SK-N-SH (cell line): Measurements from ENCODE around the gene FMNL2. TPM values are rescaled to one million over a fixed set of nuclear protein-coding genes. Genes with fewer than 3 reads are reported as not detected.

Source experiments
- CTCF ChIA-PET: fragments of 300-600, 350-600 bp; formaldehyde crosslinking; extraction: SDS; loops from one replicate; lab custom pipeline; 2021; lab: Yijun Ruan, JAX
- POLR2A ChIA-PET: fragments of 350-600 bp; sonication (Branson Sonifier 250); formaldehyde crosslinking; extraction: SDS; loops from one replicate; lab custom pipeline; 2020; ENCODE audit warnings: antibody characterized with exemption, inconsistent platforms; lab: Yijun Ruan, JAX
- DNase-seq: peaks from one replicate; pipeline ENCODE4 v3.0.0; 2012
- H2AFZ ChIP-seq: fragments of 200-600 bp; sonication (generic); 2 replicates; pipeline ENCODE4 v1.8.1; 2016; ENCODE audit warnings: antibody characterized with exemption, mild to moderate bottlenecking, low read depth
- H3F3A ChIP-seq: fragments of 200-600 bp; sonication (generic); replicated peaks from 2 replicates; pipeline ENCODE3; 2016; ENCODE audit warnings: antibody characterized with exemption, mild to moderate bottlenecking; ENCODE audit not compliant: insufficient read depth
- H3K27ac ChIP-seq, 2 experiments: fragments of 200-500 bp in 1 of 2; fragments of 200-600 bp in 1 of 2; sonication (Bioruptor generic) in 1 of 2; sonication (generic), shearing (Covaris generic) in 1 of 2; 2 replicates each; pipeline versions ENCODE4 v1.5.1 to v1.6.1; 2014 to 2016; ENCODE audit warnings: low read depth in 2 of 2, inconsistent platforms in 1 of 2, low read length in 1 of 2, mild to moderate bottlenecking in 1 of 2, mixed read lengths in 1 of 2
- H3K27me3 ChIP-seq: fragments of 200-600 bp; sonication (generic), shearing (Covaris generic); 2 replicates; pipeline ENCODE4 v1.6.1; 2016; ENCODE audit warnings: mixed run types; ENCODE audit not compliant: insufficient read depth
- H3K36me3 ChIP-seq, 2 experiments: fragments of 200-500 bp in 1 of 2; fragments of 200-600 bp in 1 of 2; sonication (Bioruptor generic) in 1 of 2; sonication (generic) in 1 of 2; replicated peaks in 1 of 2; 2 replicates each; pipeline versions ENCODE3 to v1.5.1; 2014 to 2016; ENCODE audit warnings: low read length in 1 of 2, mild to moderate bottlenecking in 1 of 2; ENCODE audit not compliant: insufficient read depth in 2 of 2, control insufficient read depth in 1 of 2
- H3K4me1 ChIP-seq, 2 experiments: fragments of 200-500 bp in 1 of 2; fragments of 200-600 bp in 1 of 2; sonication (Bioruptor generic) in 1 of 2; sonication (generic), shearing (Covaris generic) in 1 of 2; 2 replicates each; pipeline versions ENCODE4 v1.5.1 to v1.6.1; 2014 to 2016; ENCODE audit warnings: low read depth in 1 of 2, low read length in 1 of 2, mixed run types in 1 of 2; ENCODE audit not compliant: insufficient read depth in 2 of 2, control insufficient read depth in 1 of 2
- H3K4me2 ChIP-seq: fragments of 200-600 bp; sonication (generic), shearing (Covaris generic); 2 replicates; pipeline ENCODE4 v1.6.1; 2017; ENCODE audit warnings: mixed run types
- H3K4me3 ChIP-seq, 2 experiments: fragments of 200-500 bp in 1 of 2; fragments of 200-600 bp in 1 of 2; sonication (Bioruptor generic) in 1 of 2; sonication (generic), shearing (Covaris generic) in 1 of 2; 2 replicates each; pipeline versions ENCODE4 v1.5.1 to v1.8.1; 2014 to 2016; ENCODE audit warnings: low read depth in 2 of 2, inconsistent platforms in 1 of 2, low read length in 1 of 2, mild to moderate bottlenecking in 1 of 2, mixed read lengths in 1 of 2, moderate library complexity in 1 of 2
- H3K79me2 ChIP-seq: fragments of 200-600 bp; sonication (generic); 2 replicates; pipeline ENCODE4 v1.8.1; 2017; ENCODE audit warnings: mild to moderate bottlenecking; ENCODE audit not compliant: insufficient read depth
- H3K9ac ChIP-seq: fragments of 200-600 bp; sonication (generic); 2 replicates; pipeline ENCODE4 v1.6.1; 2017; ENCODE audit warnings: mixed run types
- H3K9me2 ChIP-seq: fragments of 200-600 bp; sonication (generic); 2 replicates; pipeline ENCODE4 v1.6.1; 2017; ENCODE audit warnings: mixed run types
- H3K9me3 ChIP-seq: fragments of 200-600 bp; sonication (generic); 2 replicates; pipeline ENCODE4 v1.6.1; 2017; ENCODE audit warnings: mixed run types, mild to moderate bottlenecking, moderate library complexity
- H4K20me1 ChIP-seq: fragments of 200-600 bp; sonication (generic); 2 replicates; pipeline ENCODE4 v1.6.1; 2017; ENCODE audit warnings: mild to moderate bottlenecking, mixed run types; ENCODE audit not compliant: insufficient read depth
- CHD2 ChIP-seq: fragments of 150-350 bp; IDR thresholded peaks from 2 replicates; pipeline ENCODE4 v1.6.1; 2018; ENCODE audit warnings: low read length; ENCODE audit not compliant: partially characterized antibody
- CTCF ChIP-seq: fragments of 200-600 bp; sonication (generic); IDR thresholded peaks from 2 replicates; pipeline ENCODE4 v1.6.1; 2017; ENCODE audit warnings: antibody characterized with exemption, mild to moderate bottlenecking, moderate library complexity
- ELF1 ChIP-seq: IDR thresholded peaks from 2 replicates; pipeline ENCODE4 v1.4.0; 2012
- EP300 ChIP-seq, 2 experiments: IDR thresholded peaks; 2 replicates each; pipeline versions ENCODE4 v1.4.0 to v1.6.1; 2012; ENCODE audit warnings: borderline replicate concordance in 1 of 2, low read depth in 1 of 2, low read length in 1 of 2
- FOXJ3 ChIP-seq: sonication (generic); formaldehyde crosslinking; IDR thresholded peaks from 2 replicates; pipeline ENCODE4 v1.5.1; 2020; ENCODE audit warnings: mild to moderate bottlenecking, missing genetic modification reagents
- FOXM1 ChIP-seq: IDR thresholded peaks from 2 replicates; pipeline ENCODE4 v1.4.0; 2012; ENCODE audit warnings: low read depth, mild to moderate bottlenecking
- GATA2 ChIP-seq: sonication (generic); formaldehyde crosslinking; IDR thresholded peaks from 2 replicates; pipeline ENCODE4 v1.5.0; 2020; ENCODE audit warnings: mild to moderate bottlenecking, missing genetic modification reagents
- JUND ChIP-seq: IDR thresholded peaks from 2 replicates; pipeline ENCODE4 v1.4.0; 2012
- MXI1 ChIP-seq: IDR thresholded peaks from 2 replicates; pipeline ENCODE4 v1.6.1; 2012; ENCODE audit warnings: mild to moderate bottlenecking, low read depth, low read length, improper control_type of control experiment
- RCOR1 ChIP-seq: fragments of 150-350 bp; IDR thresholded peaks from 2 replicates; pipeline ENCODE4 v1.6.1; 2017; ENCODE audit warnings: antibody characterized with exemption, low read length
- REST ChIP-seq: IDR thresholded peaks from 2 replicates; pipeline ENCODE4 v1.6.1; 2012; ENCODE audit warnings: mild to moderate bottlenecking, low read depth, low read length, moderate library complexity
- TAF1 ChIP-seq: IDR thresholded peaks from 2 replicates; pipeline ENCODE4 v1.6.1; 2012; ENCODE audit warnings: low read depth, mild to moderate bottlenecking, low read length, moderate library complexity, borderline replicate concordance
- TCF12 ChIP-seq: IDR thresholded peaks from 2 replicates; pipeline ENCODE4 v1.4.0; 2012
- TEAD4 ChIP-seq: IDR thresholded peaks from 2 replicates; pipeline ENCODE4 v1.4.0; 2012; ENCODE audit warnings: mild to moderate bottlenecking, borderline replicate concordance; ENCODE audit not compliant: insufficient read depth
- YY1 ChIP-seq: IDR thresholded peaks from 2 replicates; pipeline ENCODE4 v1.4.0; 2012; ENCODE audit warnings: low read depth, mild to moderate bottlenecking
- WGBS: methylation state at CpG from one replicate; pipeline ENCODE4 v1.1.6; 2017; ENCODE audit warnings: low lambda C conversion rate; 5-methylcytosine and 5-hydroxymethylcytosine counted together
- polyA plus RNA-seq, 3 experiments: library from polyadenylated mRNA; depleted of rRNA; stranded (reverse); fragments of >200 nt; gene quantifications; 2 replicates each; pipeline ENCODE4 v1.2.3, GENCODE V29; 2012
- TF ChIP-seq, protein P1 (sequence below): fragments of 150-350 bp; IDR thresholded peaks from 2 replicates; pipeline ENCODE4 v1.6.1; 2017; ENCODE audit warnings: antibody characterized with exemption, low read length, low read depth, borderline replicate concordance
- TF ChIP-seq, protein P2 (sequence below): IDR thresholded peaks from 2 replicates; pipeline ENCODE4 v1.4.0; 2012; ENCODE audit warnings: low read depth, borderline replicate concordance

The FMNL2 gene
- polyA plus RNA-seq, 1 of the 3 experiments (the other 2 are of a cell fraction) = 14.5 TPM

GRCh38 chr2:152348388-152348787 is 13.4 kb downstream of the FMNL2 start:
- 89% methylated on average over 3 of the region's 3 CpGs for WGBS
- H4K20me1 ChIP-seq = peaks cover 6% of the 10 kb centered on the region; the same call in 1 of the 2 replicates
- H2AFZ ChIP-seq = no peak overlapping the region
- peaks cover 31% of the 10 kb centered on the region for H3K79me2 ChIP-seq
- H3F3A ChIP-seq = no peaks in the 10 kb centered on the region
- no peak for DNase-seq
- CTCF ChIA-PET = no interaction called here
- no peak overlapping the region for H3K9ac ChIP-seq
- no peak overlapping the region for H3K4me2 ChIP-seq
- peaks cover 2 to 9% of the 10 kb centered on the region in 2 experiments for H3K36me3 ChIP-seq
- no peaks in the 10 kb centered on the region for H3K9me3 ChIP-seq
- no peaks in the 10 kb centered on the region for H3K4me1 ChIP-seq
- TF ChIP-seq GATA2 (CRISPR knock-in tag) (no peak), TCF12 (no peak), FOXM1 (no peak), TEAD4 (no peak), CHD2 (no peak), REST (no peak), RCOR1 (no peak), TAF1 (no peak), JUND (no peak), CTCF (no peak), ELF1 (no peak), YY1 (no peak), EP300 (IDR thresholded peaks at IDR 0.05; ENCODE audit: borderline replicate concordance in 1 of 2, low read depth in 1 of 2, low read length in 1 of 2) (no peak), MXI1 (no peak), FOXJ3 (CRISPR knock-in tag) (no peak)
- TF ChIP-seq, protein P1, sequence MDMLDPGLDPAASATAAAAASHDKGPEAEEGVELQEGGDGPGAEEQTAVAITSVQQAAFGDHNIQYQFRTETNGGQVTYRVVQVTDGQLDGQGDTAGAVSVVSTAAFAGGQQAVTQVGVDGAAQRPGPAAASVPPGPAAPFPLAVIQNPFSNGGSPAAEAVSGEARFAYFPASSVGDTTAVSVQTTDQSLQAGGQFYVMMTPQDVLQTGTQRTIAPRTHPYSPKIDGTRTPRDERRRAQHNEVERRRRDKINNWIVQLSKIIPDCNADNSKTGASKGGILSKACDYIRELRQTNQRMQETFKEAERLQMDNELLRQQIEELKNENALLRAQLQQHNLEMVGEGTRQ = no peak
- TF ChIP-seq, protein P2, sequence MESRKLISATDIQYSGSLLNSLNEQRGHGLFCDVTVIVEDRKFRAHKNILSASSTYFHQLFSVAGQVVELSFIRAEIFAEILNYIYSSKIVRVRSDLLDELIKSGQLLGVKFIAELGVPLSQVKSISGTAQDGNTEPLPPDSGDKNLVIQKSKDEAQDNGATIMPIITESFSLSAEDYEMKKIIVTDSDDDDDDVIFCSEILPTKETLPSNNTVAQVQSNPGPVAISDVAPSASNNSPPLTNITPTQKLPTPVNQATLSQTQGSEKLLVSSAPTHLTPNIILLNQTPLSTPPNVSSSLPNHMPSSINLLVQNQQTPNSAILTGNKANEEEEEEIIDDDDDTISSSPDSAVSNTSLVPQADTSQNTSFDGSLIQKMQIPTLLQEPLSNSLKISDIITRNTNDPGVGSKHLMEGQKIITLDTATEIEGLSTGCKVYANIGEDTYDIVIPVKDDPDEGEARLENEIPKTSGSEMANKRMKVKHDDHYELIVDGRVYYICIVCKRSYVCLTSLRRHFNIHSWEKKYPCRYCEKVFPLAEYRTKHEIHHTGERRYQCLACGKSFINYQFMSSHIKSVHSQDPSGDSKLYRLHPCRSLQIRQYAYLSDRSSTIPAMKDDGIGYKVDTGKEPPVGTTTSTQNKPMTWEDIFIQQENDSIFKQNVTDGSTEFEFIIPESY = no peak
- no peak overlapping the region for H3K4me3 ChIP-seq
- no peak overlapping the region for H3K27ac ChIP-seq
- H3K9me2 ChIP-seq = no peaks in the 10 kb centered on the region; the same call in 1 of the 2 replicates
- H3K27me3 ChIP-seq = no peaks in the 10 kb centered on the region
- POLR2A ChIA-PET = no interaction called here
